HEK293T (cell line): ENCODE results near the gene LILRA1.

Experiments
- ELF4 ChIP-seq: fragments of 450-650 bp; IDR thresholded peaks from 2 replicates; pipeline ENCODE4 v1.6.1; 2017; ENCODE audit warnings: antibody characterized with exemption
- FOXA1 ChIP-seq: fragments of 450-650 bp; IDR thresholded peaks from 2 replicates; pipeline ENCODE4 v1.6.1; 2016; ENCODE audit warnings: mild to moderate bottlenecking
- FOXK2 ChIP-seq: fragments of 450-650 bp; IDR thresholded peaks from 2 replicates; pipeline ENCODE4 v1.6.1; 2016; ENCODE audit warnings: mild to moderate bottlenecking
- FOXM1 ChIP-seq: fragments of 450-650 bp; IDR thresholded peaks from 2 replicates; pipeline ENCODE4 v1.6.1; 2017; ENCODE audit warnings: mild to moderate bottlenecking, borderline replicate concordance
- HDGF ChIP-seq: fragments of 450-650 bp; IDR thresholded peaks from 2 replicates; pipeline ENCODE4 v1.6.1; 2017; ENCODE audit warnings: antibody characterized with exemption, borderline replicate concordance
- L3MBTL2 ChIP-seq: fragments of 450-650 bp; conservative IDR thresholded peaks from 2 replicates; pipeline ENCODE4 v1.6.1; 2016; ENCODE audit warnings: mild to moderate bottlenecking
- LEF1 ChIP-seq: fragments of 450-650 bp; IDR thresholded peaks from 2 replicates; pipeline ENCODE4 v1.6.1; 2017; ENCODE audit warnings: mild to moderate bottlenecking, borderline replicate concordance
- NFRKB ChIP-seq: fragments of 450-650 bp; IDR thresholded peaks from 2 replicates; pipeline ENCODE4 v1.6.1; 2016; ENCODE audit warnings: mild to moderate bottlenecking, moderate library complexity
- PKNOX1 ChIP-seq: fragments of 450-650 bp; IDR thresholded peaks from 2 replicates; pipeline ENCODE4 v1.6.1; 2016
- SP1 ChIP-seq: fragments of 450-650 bp; IDR thresholded peaks from 2 replicates; pipeline ENCODE4 v1.6.1; 2017
- SUZ12 ChIP-seq: fragments of 450-650 bp; IDR thresholded peaks from 2 replicates; pipeline ENCODE4 v1.6.1; 2016; ENCODE audit warnings: mild to moderate bottlenecking

- TF ChIP-seq SUZ12 (no peak), LEF1 (no peak), SP1 (no peak), L3MBTL2 (no peak), HDGF (no peak), NFRKB (no peak), FOXK2 (no peak), FOXM1 (no peak), ELF4 (no peak), FOXA1 (no peak), PKNOX1 (no peak)
These were observed 21.3 kb downstream of the LILRA1 start for GRCh38 chr19:54614726-54615125.
